GM18870 (cell line): Measurements from ENCODE around the gene ATG7.
A peak's percentile ranks its signal among the peaks of the same experiment; 100 is the strongest.
"Not testable (repeated sequence)": the region's sequence is repeated elsewhere in the genome, so short reads cannot be mapped to it uniquely, and the experiment has no call there.

Experiments used
- ATAC-seq: cut with Tn5 transposase; IDR thresholded peaks from one replicate; pipeline ENCODE4 v1.9.1; 2021; ENCODE audit warnings: moderate library complexity; ENCODE audit not compliant: unreplicated experiment

Gene ATG7

GRCh38 chr3:11291808-11292207 is 19.6 kb downstream of the ATG7 start:
- no peak for ATAC-seq

GRCh38 chr3:11297126-11297525 is 24.9 kb downstream of the ATG7 start:
- ATAC-seq: no peak

- peak; percentile 88 for ATAC-seq
Observed at GRCh38 chr3:11300970-11301369, 28.8 kb downstream of the ATG7 start.

GRCh38 chr3:11302444-11302843 is 30.2 kb downstream of the ATG7 start:
- no peak for ATAC-seq

GRCh38 chr3:11304175-11304574 is 32.0 kb downstream of the ATG7 start:
- no peak for ATAC-seq

- no peak for ATAC-seq
Observed at GRCh38 chr3:11305509-11305908, 33.3 kb downstream of the ATG7 start.

GRCh38 chr3:11306817-11307589 is 34.8 kb downstream of the ATG7 start:
- ATAC-seq: no peak

GRCh38 chr3:11307830-11308432 is 35.7 kb downstream of the ATG7 start:
- ATAC-seq: no peak

- ATAC-seq: no peak
Observed at GRCh38 chr3:11310258-11310657, 38.1 kb downstream of the ATG7 start.

GRCh38 chr3:11312166-11312565 is 40.0 kb downstream of the ATG7 start:
- no peak for ATAC-seq

- no peak for ATAC-seq
Observed at GRCh38 chr3:11317300-11317699, 45.1 kb downstream of the ATG7 start.

- ATAC-seq: no peak
Observed at GRCh38 chr3:11322931-11323330, 50.7 kb downstream of the ATG7 start.

GRCh38 chr3:11323813-11324212 is 51.6 kb downstream of the ATG7 start:
- ATAC-seq: no peak

- ATAC-seq: no peak
Observed at GRCh38 chr3:11327619-11328018, 55.4 kb downstream of the ATG7 start.

- no peak for ATAC-seq
Observed at GRCh38 chr3:11328196-11328945, 56.2 kb downstream of the ATG7 start.

GRCh38 chr3:11329777-11330176 is 57.6 kb downstream of the ATG7 start:
- ATAC-seq: no peak

GRCh38 chr3:11331101-11331500 is 58.9 kb downstream of the ATG7 start:
- no peak for ATAC-seq

- ATAC-seq: no peak
Observed at GRCh38 chr3:11335056-11335608, 62.9 kb downstream of the ATG7 start.

- no peak for ATAC-seq
Observed at GRCh38 chr3:11339541-11339940, 67.3 kb downstream of the ATG7 start.

GRCh38 chr3:11346416-11346815 is 74.2 kb downstream of the ATG7 start:
- ATAC-seq: no peak

- ATAC-seq: not testable (repeated sequence)
Observed at GRCh38 chr3:11348877-11349276, 76.7 kb downstream of the ATG7 start.

- no peak for ATAC-seq
Observed at GRCh38 chr3:11349446-11349845, 77.2 kb downstream of the ATG7 start.
